GM23248 (cell line): ENCODE data around the gene PSD4. TPM values are rescaled to one million over a fixed set of nuclear protein-coding genes. Genes with fewer than 3 reads are reported as not detected.

Source experiments
- DNase-seq: peaks from one replicate; pipeline ENCODE4 v3.0.0-alpha.2; 2015
- H2AFZ ChIP-seq: fragments of 200-600 bp; sonication (generic); 2 replicates; pipeline ENCODE4 v1.6.1; 2016; ENCODE audit warnings: antibody characterized with exemption
- H3F3A ChIP-seq: fragments of 200-600 bp; sonication (generic); 2 replicates; pipeline ENCODE4 v1.6.1; 2016; ENCODE audit warnings: mild to moderate bottlenecking, antibody characterized with exemption, mixed run types; ENCODE audit not compliant: insufficient read depth
- H3K27ac ChIP-seq: fragments of 200-600 bp; sonication (generic); 2 replicates; pipeline ENCODE4 v1.5.1; 2016; ENCODE audit warnings: mild to moderate bottlenecking
- H3K27me3 ChIP-seq: fragments of 200-600 bp; sonication (generic); replicated peaks from 2 replicates; pipeline ENCODE4 v1.6.1; 2016; ENCODE audit warnings: mild to moderate bottlenecking; ENCODE audit not compliant: insufficient read depth
- H3K36me3 ChIP-seq: fragments of 200-600 bp; sonication (generic); 2 replicates; pipeline ENCODE4 v1.6.1; 2016; ENCODE audit warnings: low read depth, mild to moderate bottlenecking
- H3K4me1 ChIP-seq: fragments of 200-600 bp; sonication (generic); 2 replicates; pipeline ENCODE4 v1.6.1; 2016; ENCODE audit warnings: mild to moderate bottlenecking; ENCODE audit not compliant: insufficient read depth
- H3K4me2 ChIP-seq: fragments of 200-600 bp; sonication (generic); one replicate; pipeline ENCODE4 v1.6.1; 2016; ENCODE audit warnings: mild to moderate bottlenecking; ENCODE audit not compliant: unreplicated experiment
- H3K4me3 ChIP-seq: fragments of 200-600 bp; sonication (generic); 2 replicates; pipeline ENCODE4 v1.5.1; 2016; ENCODE audit warnings: mild to moderate bottlenecking
- H3K79me2 ChIP-seq: fragments of 200-600 bp; sonication (generic); 2 replicates; pipeline ENCODE4 v1.6.1; 2016; ENCODE audit warnings: mild to moderate bottlenecking; ENCODE audit not compliant: insufficient read depth
- H3K9ac ChIP-seq: fragments of 200-600 bp; sonication (generic); 2 replicates; pipeline ENCODE4 v1.6.1; 2016; ENCODE audit warnings: mild to moderate bottlenecking
- H3K9me2 ChIP-seq: fragments of 200-600 bp; sonication (generic); 2 replicates; pipeline ENCODE4 v1.6.1; 2016; ENCODE audit warnings: mixed run types, mild to moderate bottlenecking, moderate library complexity; ENCODE audit not compliant: insufficient read depth
- H3K9me3 ChIP-seq: fragments of 200-600 bp; sonication (generic); one replicate; pipeline ENCODE4 v1.6.1; 2017; ENCODE audit warnings: low read depth
- H4K20me1 ChIP-seq: fragments of 200-600 bp; sonication (generic); 2 replicates; pipeline ENCODE4 v1.6.0; 2016; ENCODE audit not compliant: insufficient read depth
- EZH2 ChIP-seq: fragments of 200-600 bp; sonication (generic); IDR thresholded peaks from 2 replicates; pipeline ENCODE4 v1.6.1; 2018; ENCODE audit warnings: antibody characterized with exemption, mild to moderate bottlenecking; ENCODE audit not compliant: insufficient read depth, poor library complexity, severe bottlenecking
- EZH2phosphoT487 ChIP-seq: fragments of 200-600 bp; sonication (generic); IDR thresholded peaks from 2 replicates; pipeline ENCODE4 v1.6.1; 2018; ENCODE audit warnings: antibody characterized with exemption, moderate library complexity, mild to moderate bottlenecking, low read depth; ENCODE audit not compliant: insufficient read depth
- WGBS, 2 experiments: methylation state at CpG; one replicate each; pipeline ENCODE4 v1.1.6; 2015 to 2017; ENCODE audit warnings: low lambda C conversion rate in 2 of 2, low coverage in 1 of 2; ENCODE audit errors: missing lambda C conversion rate in 2 of 2; 5-methylcytosine and 5-hydroxymethylcytosine counted together
- in situ Hi-C: fragments of 300-500 bp; cut with MboI; formaldehyde crosslinking; loops from 2 replicates; pipeline ENCODE4 v1.15.0; 2020
- polyA plus RNA-seq: library from polyadenylated mRNA; unstranded; fragments of >200 nt; fragmentation: Nextera tagmentation; extraction: Ambion mirVana; gene quantifications from 2 replicates; pipeline ENCODE4 v1.2.1, GENCODE V29; 2016
- total RNA-seq: library from RNA; depleted of rRNA; stranded (reverse); fragments of >200 nt; shearing (Covaris generic); gene quantifications from 2 replicates; pipeline ENCODE4 v1.2.3, GENCODE V29; 2014

The PSD4 gene
- total and polyA plus RNA-seq, 2 experiments from 2014 or later: 1.1 to 6.1 TPM

GRCh38 chr2:113174376-113174750 is 592 bp downstream of the PSD4 start:
- no peak for DNase-seq
- Histone ChIP-seq H3K4me1 (no peaks in the 10 kb centered on the region), H3K4me2 (no peak overlapping the region), H3K27ac (no peak overlapping the region), H2AFZ (no peak overlapping the region), H3K9me2 (no peaks in the 10 kb centered on the region), H4K20me1 (no peaks in the 10 kb centered on the region), H3K4me3 (no peak overlapping the region), H3F3A (no peaks in the 10 kb centered on the region), H3K36me3 (no peaks in the 10 kb centered on the region), H3K9ac (no peak overlapping the region), H3K27me3 (no peaks in the 10 kb centered on the region), H3K9me3 (no peaks in the 10 kb centered on the region), H3K79me2 (no peaks in the 10 kb centered on the region)
- no peak for TF ChIP-seq EZH2phosphoT487
- no peak for TF ChIP-seq EZH2
- WGBS, 2 experiments: 72 to 86% methylated on average over 3 of the region's 3 CpGs
- in situ Hi-C loops: no loop called here

GRCh38 chr2:113175042-113175628 is 1.4 kb downstream of the PSD4 start:
- no peaks in the 10 kb centered on the region for H3F3A ChIP-seq
- 75 to 79% methylated on average over 8 of the region's 8 CpGs for WGBS, 2 experiments
- H3K79me2 ChIP-seq: no peaks in the 10 kb centered on the region
- H3K4me1 ChIP-seq: no peaks in the 10 kb centered on the region
- H3K27ac ChIP-seq: no peak overlapping the region
- H4K20me1 ChIP-seq: no peaks in the 10 kb centered on the region
- no peaks in the 10 kb centered on the region for H3K9me2 ChIP-seq
- no peaks in the 10 kb centered on the region for H3K27me3 ChIP-seq
- DNase-seq: no peak
- TF ChIP-seq EZH2: no peak
- no peak for TF ChIP-seq EZH2phosphoT487
- H3K9ac ChIP-seq: no peak overlapping the region
- no peak overlapping the region for H2AFZ ChIP-seq
- no peak overlapping the region for H3K4me3 ChIP-seq
- in situ Hi-C loops: no loop called here
- H3K36me3 ChIP-seq: no peaks in the 10 kb centered on the region
- no peak overlapping the region for H3K4me2 ChIP-seq
- H3K9me3 ChIP-seq: no peaks in the 10 kb centered on the region

- in situ Hi-C loops: no loop called here
- Histone ChIP-seq H2AFZ (no peak overlapping the region), H3K27ac (no peak overlapping the region), H3K9me3 (no peaks in the 10 kb centered on the region), H3K79me2 (no peaks in the 10 kb centered on the region), H3F3A (no peaks in the 10 kb centered on the region), H3K9me2 (no peaks in the 10 kb centered on the region), H3K4me3 (no peak overlapping the region), H3K36me3 (no peaks in the 10 kb centered on the region), H3K9ac (no peak overlapping the region), H3K4me2 (no peak overlapping the region), H4K20me1 (no peaks in the 10 kb centered on the region), H3K27me3 (no peaks in the 10 kb centered on the region), H3K4me1 (no peaks in the 10 kb centered on the region)
- 65 to 70% methylated on average over 11 of the region's 11 CpGs for WGBS, 2 experiments
- TF ChIP-seq EZH2phosphoT487 (no peak), EZH2 (no peak)
- no peak for DNase-seq
These were observed 2.2 kb downstream of the PSD4 start for GRCh38 chr2:113175736-113176695.

GRCh38 chr2:113176696-113177355 is 3.1 kb downstream of the PSD4 start:
- Histone ChIP-seq H2AFZ (no peak overlapping the region), H4K20me1 (no peaks in the 10 kb centered on the region), H3K4me2 (no peak overlapping the region), H3K79me2 (no peaks in the 10 kb centered on the region), H3K27ac (no peak overlapping the region), H3K36me3 (no peaks in the 10 kb centered on the region), H3K4me3 (no peak overlapping the region), H3K9me3 (no peaks in the 10 kb centered on the region), H3K4me1 (no peaks in the 10 kb centered on the region), H3K9ac (no peak overlapping the region), H3K27me3 (no peaks in the 10 kb centered on the region), H3K9me2 (no peaks in the 10 kb centered on the region), H3F3A (no peaks in the 10 kb centered on the region)
- DNase-seq: no peak
- in situ Hi-C loops: no loop called here
- TF ChIP-seq EZH2phosphoT487 (no peak), EZH2 (no peak)
- 83 to 93% methylated on average over 7 of the region's 7 CpGs for WGBS, 2 experiments
